A673 (cell line): ENCODE results near the gene ASXL1. TPM values are rescaled to one million over a fixed set of nuclear protein-coding genes. Genes with fewer than 3 reads are reported as not detected.

Source experiments
- BruUV-seq: library from RNA; stranded (reverse); fragments of 400-500 nt; replicated peaks from 2 replicates; lab custom pipeline; 2021; lab: Mats Ljungman, UMichigan
- CTCF ChIA-PET: fragments of 300-600 bp; sonication (Branson Sonifier 250); formaldehyde crosslinking; loops from one replicate; lab custom pipeline; 2022; ENCODE audit warnings: antibody characterized with exemption; lab: Charles Lee
- POLR2A ChIA-PET: fragments of 300-600 bp; sonication (Branson Sonifier 250); formaldehyde crosslinking; loops from one replicate; lab custom pipeline; 2022; ENCODE audit warnings: antibody characterized with exemption; ENCODE audit not compliant: low non-redundant PET; lab: Charles Lee
- DNase-seq: peaks from one replicate; pipeline ENCODE4 v3.0.0-alpha.2; 2015; ENCODE audit warnings: low spot score
- H3K27ac ChIP-seq: fragments of 200-600 bp; sonication (generic); 2 replicates; pipeline ENCODE4 v1.5.1; 2016; ENCODE audit warnings: mixed run types, low read depth, mild to moderate bottlenecking, mixed read lengths, antibody characterized with exemption, low read length; ENCODE audit not compliant: poor library complexity, severe bottlenecking
- H3K27me3 ChIP-seq: fragments of 200-600 bp; sonication (generic); replicated peaks from 2 replicates; pipeline ENCODE4 v1.6.1; 2017; ENCODE audit warnings: mixed run types, low read depth, mild to moderate bottlenecking, mixed read lengths, antibody characterized with exemption, low read length; ENCODE audit not compliant: insufficient read depth, poor library complexity
- H3K36me3 ChIP-seq: fragments of 200-600 bp; sonication (generic); 2 replicates; pipeline ENCODE4 v1.6.1; 2016; ENCODE audit warnings: mixed run types, mild to moderate bottlenecking, mixed read lengths, antibody characterized with exemption, low read length; ENCODE audit not compliant: insufficient read depth, poor library complexity, severe bottlenecking
- H3K4me1 ChIP-seq: fragments of 200-600 bp; sonication (generic); 2 replicates; pipeline ENCODE4 v1.6.1; 2017; ENCODE audit warnings: mixed run types, mild to moderate bottlenecking, mixed read lengths, antibody characterized with exemption, low read length; ENCODE audit not compliant: insufficient read depth, poor library complexity, severe bottlenecking
- H3K4me3 ChIP-seq: fragments of 200-600 bp; sonication (generic); 2 replicates; pipeline ENCODE4 v1.5.1; 2016; ENCODE audit warnings: low read depth, mixed run types, mild to moderate bottlenecking, mixed read lengths, low read length; ENCODE audit not compliant: poor library complexity, severe bottlenecking
- H3K9me3 ChIP-seq: fragments of 200-600 bp; sonication (generic); 2 replicates; pipeline ENCODE4 v1.6.1; 2016; ENCODE audit warnings: mixed run types, low read depth, mild to moderate bottlenecking, mixed read lengths, antibody characterized with exemption, low read length; ENCODE audit not compliant: poor library complexity, severe bottlenecking
- EZH2 ChIP-seq: fragments of 200-600 bp; sonication (generic); IDR thresholded peaks from 2 replicates; pipeline ENCODE4 v1.6.1; 2017; ENCODE audit warnings: borderline replicate concordance, low read depth, mild to moderate bottlenecking, mixed read lengths, antibody characterized with exemption, low read length; ENCODE audit not compliant: poor library complexity, severe bottlenecking
- intact Hi-C: fragments of 100-400 bp; cut with micrococcal nuclease; formaldehyde crosslinking; loops from one replicate; pipeline ENCODE4 v1.10.0; 2022; ENCODE audit not compliant: unreplicated experiment
- total RNA-seq: library from RNA; stranded (reverse); gene quantifications from 2 replicates; pipeline ENCODE4 v1.2.3, GENCODE V29; 2021
- TF ChIP-seq, protein P1 (sequence below): fragments of 300-800, 200-600 bp; sonication (generic); conservative IDR thresholded peaks from 2 replicates; pipeline ENCODE4 v1.5.1; 2017; ENCODE audit warnings: low read depth, mild to moderate bottlenecking, antibody characterized with exemption, low read length, moderate library complexity, mixed read lengths

Gene ASXL1
- total RNA-seq, 1 experiment from 2014 or later = 101 TPM

DNA sequence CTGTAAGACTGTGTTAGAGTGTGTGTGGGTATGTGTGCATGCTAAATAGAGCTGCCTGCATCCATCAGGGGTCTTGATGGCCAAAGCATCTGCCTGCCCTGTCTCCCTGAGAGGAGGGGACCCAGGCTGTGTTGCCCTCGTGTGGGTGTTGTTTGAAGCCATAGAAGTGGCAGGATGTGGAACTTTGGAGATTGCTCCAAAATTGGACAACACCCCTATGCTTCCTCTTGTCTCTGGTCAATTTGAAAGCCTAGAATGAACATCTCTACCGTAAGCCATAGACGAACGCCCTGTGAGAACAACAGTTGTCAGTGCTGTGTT is 82.6 kb downstream of the ASXL1 start:
- DNase-seq = no peak
- POLR2A ChIA-PET = no interaction called here
- Histone ChIP-seq H3K4me1 (no peaks in the 10 kb centered on the region), H3K36me3 (peaks cover 38% of the 10 kb centered on the region), H3K4me3 (no peak overlapping the region), H3K9me3 (no peaks in the 10 kb centered on the region), H3K27me3 (no peaks in the 10 kb centered on the region), H3K27ac (no peak overlapping the region)
- intact Hi-C loops = no loop called here
- no peak for TF ChIP-seq EZH2
- TF ChIP-seq, protein P1, sequence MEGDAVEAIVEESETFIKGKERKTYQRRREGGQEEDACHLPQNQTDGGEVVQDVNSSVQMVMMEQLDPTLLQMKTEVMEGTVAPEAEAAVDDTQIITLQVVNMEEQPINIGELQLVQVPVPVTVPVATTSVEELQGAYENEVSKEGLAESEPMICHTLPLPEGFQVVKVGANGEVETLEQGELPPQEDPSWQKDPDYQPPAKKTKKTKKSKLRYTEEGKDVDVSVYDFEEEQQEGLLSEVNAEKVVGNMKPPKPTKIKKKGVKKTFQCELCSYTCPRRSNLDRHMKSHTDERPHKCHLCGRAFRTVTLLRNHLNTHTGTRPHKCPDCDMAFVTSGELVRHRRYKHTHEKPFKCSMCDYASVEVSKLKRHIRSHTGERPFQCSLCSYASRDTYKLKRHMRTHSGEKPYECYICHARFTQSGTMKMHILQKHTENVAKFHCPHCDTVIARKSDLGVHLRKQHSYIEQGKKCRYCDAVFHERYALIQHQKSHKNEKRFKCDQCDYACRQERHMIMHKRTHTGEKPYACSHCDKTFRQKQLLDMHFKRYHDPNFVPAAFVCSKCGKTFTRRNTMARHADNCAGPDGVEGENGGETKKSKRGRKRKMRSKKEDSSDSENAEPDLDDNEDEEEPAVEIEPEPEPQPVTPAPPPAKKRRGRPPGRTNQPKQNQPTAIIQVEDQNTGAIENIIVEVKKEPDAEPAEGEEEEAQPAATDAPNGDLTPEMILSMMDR = no peak
- BruUV-seq = no TSS peak
- CTCF ChIA-PET = no interaction called here

DNA sequence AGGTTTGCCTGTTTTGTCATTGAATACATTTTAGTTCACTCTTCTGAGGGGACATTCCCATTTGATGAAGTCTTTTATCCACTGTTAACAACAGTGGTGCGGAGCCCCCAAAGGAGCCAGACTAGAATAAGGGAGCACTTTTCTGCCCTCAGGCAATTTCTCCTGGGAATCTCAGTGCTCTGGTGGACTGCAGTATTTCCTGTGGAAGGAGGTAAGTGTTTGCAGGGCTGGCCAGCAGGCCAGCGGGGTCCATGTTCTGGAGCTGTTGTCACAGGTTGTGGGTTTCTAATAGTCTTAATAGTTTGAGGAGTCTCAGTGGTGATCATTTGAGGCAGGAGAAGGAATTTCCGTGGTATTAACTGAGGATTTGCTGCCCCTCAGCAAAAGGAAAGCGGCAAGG is 83.5 kb downstream of the ASXL1 start:
- CTCF ChIA-PET = interaction anchor here (0.6 kb wide), 1 partner anchor 589 kb away, joined by 10 read pairs; no protein-coding TSS in a partner anchor
- Histone ChIP-seq H3K9me3 (no peaks in the 10 kb centered on the region), H3K4me3 (no peak overlapping the region), H3K36me3 (peaks cover 29% of the 10 kb centered on the region), H3K4me1 (no peaks in the 10 kb centered on the region), H3K27me3 (no peaks in the 10 kb centered on the region), H3K27ac (no peak overlapping the region)
- no peak for TF ChIP-seq EZH2
- TF ChIP-seq, protein P1 = no peak
- no TSS peak for BruUV-seq
- intact Hi-C loops = no loop called here
- POLR2A ChIA-PET = no interaction called here
- no peak for DNase-seq

DNA sequence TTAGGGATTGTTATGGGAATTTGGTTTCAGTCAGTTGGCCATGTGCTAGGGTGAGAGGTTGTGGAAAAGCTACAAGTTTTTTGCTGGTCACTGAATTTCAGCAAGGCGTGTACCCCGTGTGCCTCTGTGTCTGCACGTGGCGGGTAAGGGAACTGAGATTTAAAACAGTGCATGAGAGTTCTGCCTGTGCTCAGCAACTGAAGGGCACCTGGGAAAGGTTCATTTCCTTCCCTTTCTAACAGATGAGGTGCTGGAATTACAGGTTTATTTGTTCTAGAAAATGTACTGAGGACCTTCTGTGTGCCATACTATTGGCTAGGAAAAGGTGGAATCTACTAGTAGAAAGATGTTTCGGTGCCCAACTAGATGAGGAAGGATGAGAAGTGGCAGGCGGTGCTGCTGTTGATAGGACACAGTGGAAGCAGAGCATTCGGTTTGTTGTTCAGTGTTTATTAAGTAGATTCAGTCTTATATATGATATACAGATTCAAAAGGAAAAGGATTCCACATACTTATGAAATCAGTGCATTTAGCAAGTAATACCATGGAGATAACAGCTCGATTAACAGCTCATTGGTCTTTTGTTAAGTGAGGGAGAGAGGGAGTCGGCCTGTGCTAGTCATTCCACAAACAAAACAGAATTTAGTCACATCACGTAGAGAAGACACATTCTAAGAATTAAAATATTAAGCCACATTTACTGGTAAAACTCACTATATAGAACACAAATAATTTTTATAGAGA is 84.7 kb downstream of the ASXL1 start:
- ChIA-PET CTCF (no interaction called here), POLR2A (no interaction called here)
- no peaks in the 10 kb centered on the region for H3K4me1 ChIP-seq
- intact Hi-C loops = no loop called here
- H3K27me3 ChIP-seq = no peaks in the 10 kb centered on the region
- H3K4me3 ChIP-seq = no peak overlapping the region
- TF ChIP-seq, protein P1 = no peak
- TF ChIP-seq EZH2 = no peak
- no peaks in the 10 kb centered on the region for H3K9me3 ChIP-seq
- no TSS peak for BruUV-seq
- H3K36me3 ChIP-seq = peaks cover 18% of the 10 kb centered on the region
- DNase-seq = no peak
- H3K27ac ChIP-seq = no peak overlapping the region
